HEK293 (cell line): ENCODE data around the gene ZFYVE19.

ENCODE experiments used
- CTCF ChIA-PET: fragments of 350-600 bp; formaldehyde crosslinking; extraction: SDS; loops from one replicate; lab custom pipeline; 2021; ENCODE audit warnings: antibody characterized with exemption; lab: Yijun Ruan, JAX
- POLR2A ChIA-PET: fragments of 300-600 bp; formaldehyde crosslinking; extraction: SDS; loops from one replicate; lab custom pipeline; 2020; ENCODE audit warnings: antibody characterized with exemption, inconsistent platforms; lab: Yijun Ruan, JAX
- H3K27ac ChIP-seq: fragments of 200-500 bp; sonication (Bioruptor generic); 2 replicates; pipeline ENCODE4 v1.5.1; 2014; ENCODE audit warnings: low read depth, low read length, control low read depth, inconsistent platforms; ENCODE audit errors: extremely low read depth
- H3K36me3 ChIP-seq, 2 experiments: fragments of 200-500 bp in 1 of 2; sonication (Bioruptor generic) in 1 of 2; 1 replicate in 1 of 2; 2 replicates in 1 of 2; pipeline ENCODE4 v1.5.1; 2014 to 2017; ENCODE audit warnings: inconsistent platforms in 2 of 2, low read length in 2 of 2; ENCODE audit not compliant: control insufficient read depth in 2 of 2, insufficient read depth in 1 of 2
- H3K4me1 ChIP-seq: fragments of 200-500 bp; sonication (Bioruptor generic); 2 replicates; pipeline ENCODE4 v1.5.1; 2014; ENCODE audit warnings: mild to moderate bottlenecking, low read length, inconsistent platforms; ENCODE audit not compliant: control insufficient read depth, insufficient read depth
- H3K4me3 ChIP-seq: 2 replicates; pipeline ENCODE4 v1.5.1; 2011; ENCODE audit warnings: low read depth, mild to moderate bottlenecking, control low read depth, low read length, moderate library complexity
- H3K9me3 ChIP-seq: fragments of 200-500 bp; sonication (Bioruptor generic); 2 replicates; pipeline ENCODE4 v1.5.1; 2014; ENCODE audit warnings: low read depth, low read length, inconsistent platforms; ENCODE audit not compliant: control insufficient read depth, insufficient read depth
- HOXD13 ChIP-seq: sonication (generic); formaldehyde crosslinking; IDR thresholded peaks from 2 replicates; pipeline ENCODE4 v1.8.0; 2022; ENCODE audit warnings: missing genetic modification reagents, borderline replicate concordance
- PRDM10 ChIP-seq: fragments of 450-650 bp; formaldehyde crosslinking; IDR thresholded peaks from 2 replicates; pipeline ENCODE4 v1.5.1; 2016; ENCODE audit warnings: missing biosample characterization, missing genetic modification characterization
- RBAK ChIP-seq: fragments of 450-650 bp; formaldehyde crosslinking; IDR thresholded peaks from 2 replicates; pipeline ENCODE4 v1.5.1; 2016; ENCODE audit warnings: missing biosample characterization, missing genetic modification characterization
- SCRT1 ChIP-seq: fragments of 450-650 bp; formaldehyde crosslinking; IDR thresholded peaks from 2 replicates; pipeline ENCODE4 v1.5.1; 2016; ENCODE audit warnings: missing biosample characterization, missing genetic modification characterization, borderline replicate concordance
- SETDB1 ChIP-seq: IDR thresholded peaks from one replicate; pipeline ENCODE4 v1.6.1; 2017; ENCODE audit warnings: mild to moderate bottlenecking, low read length, moderate library complexity, mixed read lengths; ENCODE audit not compliant: insufficient read length
- SP7 ChIP-seq: fragments of 450-650 bp; formaldehyde crosslinking; IDR thresholded peaks from 2 replicates; pipeline ENCODE4 v1.5.1; 2016; ENCODE audit warnings: missing biosample characterization, missing genetic modification characterization
- ZBTB17 ChIP-seq: fragments of 450-650 bp; formaldehyde crosslinking; IDR thresholded peaks from 2 replicates; pipeline ENCODE4 v1.5.1; 2016; ENCODE audit warnings: missing biosample characterization, missing genetic modification characterization
- ZBTB48 ChIP-seq: fragments of 450-650 bp; formaldehyde crosslinking; IDR thresholded peaks from 2 replicates; pipeline ENCODE4 v1.5.1; 2016; ENCODE audit warnings: missing biosample characterization, missing genetic modification characterization
- ZNF146 ChIP-seq: fragments of 450-650 bp; formaldehyde crosslinking; IDR thresholded peaks from 2 replicates; pipeline ENCODE4 v1.5.1; 2016; ENCODE audit warnings: missing biosample characterization, missing genetic modification characterization
- ZNF202 ChIP-seq: fragments of 450-650 bp; formaldehyde crosslinking; IDR thresholded peaks from 2 replicates; pipeline ENCODE4 v1.5.1; 2016; ENCODE audit warnings: missing biosample characterization, missing genetic modification characterization, borderline replicate concordance
- ZNF211 ChIP-seq: fragments of 450-650 bp; formaldehyde crosslinking; IDR thresholded peaks from 2 replicates; pipeline ENCODE4 v1.5.1; 2016; ENCODE audit warnings: low read depth, missing biosample characterization, missing genetic modification characterization
- ZNF24 ChIP-seq: fragments of 450-650 bp; formaldehyde crosslinking; IDR thresholded peaks from 2 replicates; pipeline ENCODE4 v1.5.1; 2016; ENCODE audit warnings: missing biosample characterization, missing genetic modification characterization
- ZNF248 ChIP-seq: fragments of 450-650 bp; formaldehyde crosslinking; IDR thresholded peaks from 2 replicates; pipeline ENCODE4 v1.5.1; 2017; ENCODE audit warnings: missing biosample characterization, missing genetic modification characterization
- ZNF324 ChIP-seq: fragments of 450-650 bp; formaldehyde crosslinking; IDR thresholded peaks from 2 replicates; pipeline ENCODE4 v1.5.1; 2016; ENCODE audit warnings: missing biosample characterization, missing genetic modification characterization
- ZNF350 ChIP-seq: fragments of 450-650 bp; formaldehyde crosslinking; IDR thresholded peaks from 2 replicates; pipeline ENCODE4 v1.5.0; 2017; ENCODE audit warnings: missing biosample characterization, mild to moderate bottlenecking, missing genetic modification characterization
- ZNF423 ChIP-seq: fragments of 450-650 bp; formaldehyde crosslinking; IDR thresholded peaks from 2 replicates; pipeline ENCODE4 v1.5.1; 2016; ENCODE audit warnings: missing biosample characterization, missing genetic modification characterization
- ZNF548 ChIP-seq: fragments of 450-650 bp; formaldehyde crosslinking; IDR thresholded peaks from 2 replicates; pipeline ENCODE4 v1.5.1; 2016; ENCODE audit warnings: missing biosample characterization, missing genetic modification characterization
- ZNF555 ChIP-seq: fragments of 450-650 bp; formaldehyde crosslinking; conservative IDR thresholded peaks from 2 replicates; pipeline ENCODE4 v1.5.1; 2017; ENCODE audit warnings: missing biosample characterization, mild to moderate bottlenecking, missing genetic modification characterization, inconsistent platforms
- ZNF621 ChIP-seq: fragments of 450-650 bp; formaldehyde crosslinking; IDR thresholded peaks from 2 replicates; pipeline ENCODE4 v1.5.1; 2017; ENCODE audit warnings: missing biosample characterization, missing genetic modification characterization
- ZNF629 ChIP-seq: fragments of 450-650 bp; formaldehyde crosslinking; IDR thresholded peaks from 2 replicates; pipeline ENCODE4 v1.5.1; 2017; ENCODE audit warnings: missing biosample characterization, missing genetic modification characterization
- ZNF701 ChIP-seq: fragments of 450-650 bp; formaldehyde crosslinking; IDR thresholded peaks from 2 replicates; pipeline ENCODE4 v1.5.1; 2016; ENCODE audit warnings: missing biosample characterization, missing genetic modification characterization
- ZNF76 ChIP-seq: fragments of 450-650 bp; formaldehyde crosslinking; IDR thresholded peaks from 2 replicates; pipeline ENCODE4; 2016; ENCODE audit warnings: low read depth, missing biosample characterization, missing genetic modification characterization, borderline replicate concordance
- ZSCAN30 ChIP-seq: fragments of 450-650 bp; IDR thresholded peaks from 2 replicates; pipeline ENCODE4 v1.5.1; 2018; ENCODE audit warnings: missing biosample characterization, mild to moderate bottlenecking, missing genetic modification characterization, moderate library complexity
- ZXDB ChIP-seq: fragments of 450-650 bp; formaldehyde crosslinking; IDR thresholded peaks from 2 replicates; pipeline ENCODE4 v1.5.1; 2016; ENCODE audit warnings: missing biosample characterization, missing genetic modification characterization
- TF ChIP-seq, protein P1 (sequence below): fragments of 450-650 bp; formaldehyde crosslinking; IDR thresholded peaks from 2 replicates; pipeline ENCODE4 v1.5.1; 2016; ENCODE audit warnings: missing biosample characterization, missing genetic modification characterization
- TF ChIP-seq, protein P2 (sequence below): fragments of 450-650 bp; formaldehyde crosslinking; IDR thresholded peaks from 2 replicates; pipeline ENCODE4; 2016; ENCODE audit warnings: missing biosample characterization, missing genetic modification characterization
- TF ChIP-seq, protein P3 (sequence below): fragments of 450-650 bp; IDR thresholded peaks from 2 replicates; pipeline ENCODE4 v1.5.1; 2018; ENCODE audit warnings: missing biosample characterization, missing genetic modification characterization

ZFYVE19 gene

DNA sequence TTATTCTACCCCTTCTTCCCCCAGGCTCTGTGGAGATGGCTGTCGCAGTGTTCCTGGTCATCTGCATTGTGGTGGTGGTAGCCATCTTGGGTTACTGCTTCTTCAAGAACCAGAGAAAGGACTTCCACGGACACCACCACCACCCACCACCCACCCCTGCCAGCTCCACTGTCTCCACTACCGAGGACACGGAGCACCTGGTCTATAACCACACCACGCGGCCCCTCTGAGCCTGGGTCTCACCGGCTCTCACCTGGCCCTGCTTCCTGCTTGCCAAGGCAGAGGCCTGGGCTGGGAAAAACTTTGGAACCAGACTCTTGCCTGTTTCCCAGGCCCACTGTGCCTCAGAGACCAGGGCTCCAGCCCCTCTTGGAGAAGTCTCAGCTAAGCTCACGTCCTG, 49.9 kb downstream of the ZFYVE19 start:
- no peak overlapping the region for H3K27ac ChIP-seq
- no peak for TF ChIP-seq RBAK (tag by site-specific recombination)
- no peak for TF ChIP-seq ZNF621 (tag by site-specific recombination)
- no peak for TF ChIP-seq ZNF146 (tag by site-specific recombination)
- no peak for TF ChIP-seq ZNF701 (tag by site-specific recombination)
- no peak for TF ChIP-seq ZXDB (tag by site-specific recombination)
- no peak for TF ChIP-seq SP7
- no peak for TF ChIP-seq SETDB1
- peaks cover 0 to 35% of the 10 kb centered on the region in 2 experiments; a peak in 2 of 3 replicates for H3K36me3 ChIP-seq
- no peaks in the 10 kb centered on the region for H3K9me3 ChIP-seq
- CTCF ChIA-PET = interaction anchor here (1.2 to 7.7 kb wide), 11 partner anchors 8 to 210 kb away, joined by 3 to 187 read pairs (median 19); partner anchors contain the start of genes SPINT1 and VPS18
- POLR2A ChIA-PET = interaction anchor here (3.2 to 3.8 kb wide), 2 partner anchors 16 to 38 kb away, joined by 47 to 49 read pairs; partner anchors contain the start of genes RHOV and VPS18
- H3K4me3 ChIP-seq = no peak overlapping the region
- no peaks in the 10 kb centered on the region for H3K4me1 ChIP-seq

DNA sequence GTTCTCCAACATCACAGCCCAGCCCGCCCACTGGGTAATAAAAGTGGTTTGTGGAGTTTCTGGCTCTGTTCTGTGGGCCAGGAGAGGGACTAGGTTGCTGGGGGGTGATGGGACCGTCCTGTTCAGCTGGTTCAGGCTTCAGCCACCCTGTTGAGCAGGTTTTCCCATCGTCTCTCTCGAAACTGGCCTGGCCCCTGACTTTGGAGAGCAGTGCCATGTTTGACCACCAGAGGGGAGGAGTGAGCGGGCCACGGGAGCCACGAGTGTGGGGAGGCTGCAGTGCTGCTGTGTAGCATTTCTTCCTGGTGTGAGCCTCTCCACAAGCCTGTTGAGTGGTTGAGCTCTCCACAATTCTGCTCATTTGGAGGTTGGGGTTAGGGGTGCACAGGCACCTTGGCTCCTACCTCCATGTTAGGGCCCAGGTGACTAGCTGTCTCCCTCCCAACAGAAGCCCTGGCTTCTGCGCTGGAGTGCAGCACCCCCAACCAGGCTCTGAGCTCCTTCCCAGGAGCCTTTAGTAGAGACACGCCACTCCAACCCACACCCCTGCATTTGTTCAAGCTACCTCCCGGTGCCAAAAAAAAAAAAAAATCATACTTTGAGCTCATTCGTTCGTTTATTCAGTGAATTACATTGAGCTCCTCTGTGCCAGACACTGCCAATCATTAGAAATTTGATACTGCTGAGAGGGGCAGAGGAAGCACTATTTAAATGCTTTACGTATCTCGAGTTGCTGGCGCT, 50.9 kb downstream of the ZFYVE19 start:
- Histone ChIP-seq H3K27ac (no peak overlapping the region), H3K4me3 (no peak overlapping the region), H3K9me3 (no peaks in the 10 kb centered on the region), H3K4me1 (no peaks in the 10 kb centered on the region), H3K36me3 (peaks cover 0 to 35% of the 10 kb centered on the region in 2 experiments; a peak in 1 of 3 replicates)
- ChIA-PET POLR2A (interaction anchor here (0.6 to 3.8 kb wide), 8 partner anchors 10 to 162 kb away, joined by 3 to 49 read pairs (median 6); partner anchors contain the start of genes RHOV, SPINT1 and VPS18), CTCF (interaction anchor here (0.5 to 7.7 kb wide), 41 partner anchors 9 to 650 kb away, joined by 3 to 187 read pairs (median 4); partner anchors contain the start of genes PPP1R14D, SPINT1, VPS18 and ZFYVE19)
- no peak for TF ChIP-seq ZNF202 (tag by site-specific recombination)
- peak; percentile 70 for TF ChIP-seq ZSCAN30
- TF ChIP-seq ZNF423 = no peak
- no peak for TF ChIP-seq ZNF76
- TF ChIP-seq ZNF248 (tag by site-specific recombination) = no peak
- no peak for TF ChIP-seq ZNF548 (tag by site-specific recombination)
- TF ChIP-seq ZNF555 = no peak
- peak; percentile 93 for TF ChIP-seq PRDM10 (tag by site-specific recombination)
- peak; percentile 98 for TF ChIP-seq ZNF24 (tag by site-specific recombination)
- no peak for TF ChIP-seq ZNF211 (tag by site-specific recombination)
- TF ChIP-seq, protein P1, sequence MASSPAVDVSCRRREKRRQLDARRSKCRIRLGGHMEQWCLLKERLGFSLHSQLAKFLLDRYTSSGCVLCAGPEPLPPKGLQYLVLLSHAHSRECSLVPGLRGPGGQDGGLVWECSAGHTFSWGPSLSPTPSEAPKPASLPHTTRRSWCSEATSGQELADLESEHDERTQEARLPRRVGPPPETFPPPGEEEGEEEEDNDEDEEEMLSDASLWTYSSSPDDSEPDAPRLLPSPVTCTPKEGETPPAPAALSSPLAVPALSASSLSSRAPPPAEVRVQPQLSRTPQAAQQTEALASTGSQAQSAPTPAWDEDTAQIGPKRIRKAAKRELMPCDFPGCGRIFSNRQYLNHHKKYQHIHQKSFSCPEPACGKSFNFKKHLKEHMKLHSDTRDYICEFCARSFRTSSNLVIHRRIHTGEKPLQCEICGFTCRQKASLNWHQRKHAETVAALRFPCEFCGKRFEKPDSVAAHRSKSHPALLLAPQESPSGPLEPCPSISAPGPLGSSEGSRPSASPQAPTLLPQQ (tag by site-specific recombination) = 0 out of 2 replicates have a peak, but pooled peaks have one; percentile 27
- TF ChIP-seq, protein P2, sequence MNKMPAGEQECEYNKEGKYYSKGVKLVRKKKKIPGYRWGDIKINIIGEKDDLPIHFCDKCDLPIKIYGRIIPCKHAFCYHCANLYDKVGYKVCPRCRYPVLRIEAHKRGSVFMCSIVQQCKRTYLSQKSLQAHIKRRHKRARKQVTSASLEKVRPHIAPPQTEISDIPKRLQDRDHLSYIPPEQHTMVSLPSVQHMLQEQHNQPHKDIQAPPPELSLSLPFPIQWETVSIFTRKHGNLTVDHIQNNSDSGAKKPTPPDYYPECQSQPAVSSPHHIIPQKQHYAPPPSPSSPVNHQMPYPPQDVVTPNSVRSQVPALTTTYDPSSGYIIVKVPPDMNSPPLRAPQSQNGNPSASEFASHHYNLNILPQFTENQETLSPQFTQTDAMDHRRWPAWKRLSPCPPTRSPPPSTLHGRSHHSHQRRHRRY (tag by site-specific recombination) = no peak
- TF ChIP-seq ZNF629 (tag by site-specific recombination) = 0 out of 2 replicates have a peak, but pooled peaks have one; percentile 15
- no peak for TF ChIP-seq HOXD13 (CRISPR knock-in tag)
- peak; percentile 81 for TF ChIP-seq ZBTB17
- TF ChIP-seq ZNF350 (tag by site-specific recombination) = no peak
- peak; percentile 79; the same call in 1 of the 2 replicates for TF ChIP-seq SCRT1 (tag by site-specific recombination)
- TF ChIP-seq, protein P3, sequence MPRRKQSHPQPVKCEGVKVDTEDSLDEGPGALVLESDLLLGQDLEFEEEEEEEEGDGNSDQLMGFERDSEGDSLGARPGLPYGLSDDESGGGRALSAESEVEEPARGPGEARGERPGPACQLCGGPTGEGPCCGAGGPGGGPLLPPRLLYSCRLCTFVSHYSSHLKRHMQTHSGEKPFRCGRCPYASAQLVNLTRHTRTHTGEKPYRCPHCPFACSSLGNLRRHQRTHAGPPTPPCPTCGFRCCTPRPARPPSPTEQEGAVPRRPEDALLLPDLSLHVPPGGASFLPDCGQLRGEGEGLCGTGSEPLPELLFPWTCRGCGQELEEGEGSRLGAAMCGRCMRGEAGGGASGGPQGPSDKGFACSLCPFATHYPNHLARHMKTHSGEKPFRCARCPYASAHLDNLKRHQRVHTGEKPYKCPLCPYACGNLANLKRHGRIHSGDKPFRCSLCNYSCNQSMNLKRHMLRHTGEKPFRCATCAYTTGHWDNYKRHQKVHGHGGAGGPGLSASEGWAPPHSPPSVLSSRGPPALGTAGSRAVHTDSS (tag by site-specific recombination) = no peak
- TF ChIP-seq ZNF324 = peak; percentile 22; the same call in 1 of the 2 replicates
- TF ChIP-seq RBAK (tag by site-specific recombination) = no peak
- 0 out of 2 replicates have a peak, but pooled peaks have one; percentile 64 for TF ChIP-seq ZBTB48 (tag by site-specific recombination)
